HG02588 (cell line): Measurements from ENCODE around the gene PROS1.
"Not testable (repeated sequence)": the region's sequence is repeated elsewhere in the genome, so short reads cannot be mapped to it uniquely, and the experiment has no call there.

Source experiments
- ATAC-seq: cut with Tn5 transposase; IDR thresholded peaks from one replicate; pipeline ENCODE4 v1.9.1; 2021; ENCODE audit warnings: mild to moderate bottlenecking, moderate library complexity; ENCODE audit not compliant: unreplicated experiment

PROS1 gene

DNA sequence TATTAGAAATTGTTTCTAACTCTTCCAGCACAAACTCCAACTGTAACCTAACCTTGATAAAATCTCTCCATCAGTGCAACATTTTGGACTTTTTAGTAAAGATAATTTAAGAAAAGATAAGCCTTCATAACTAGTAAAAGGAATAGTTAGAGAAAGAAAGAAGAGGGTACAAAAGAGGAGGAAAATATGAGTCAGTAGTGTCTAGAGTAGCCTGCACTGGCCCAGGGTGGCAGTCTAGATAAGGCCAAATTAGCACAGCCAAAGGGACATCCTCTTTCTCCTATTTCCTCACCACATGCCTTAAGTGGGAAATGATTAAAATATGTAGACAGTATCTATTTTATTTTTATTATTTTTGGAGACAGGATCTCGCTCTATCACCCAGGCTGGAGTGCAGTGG, 3.7 kb downstream of the PROS1 start:
- ATAC-seq: no peak

DNA sequence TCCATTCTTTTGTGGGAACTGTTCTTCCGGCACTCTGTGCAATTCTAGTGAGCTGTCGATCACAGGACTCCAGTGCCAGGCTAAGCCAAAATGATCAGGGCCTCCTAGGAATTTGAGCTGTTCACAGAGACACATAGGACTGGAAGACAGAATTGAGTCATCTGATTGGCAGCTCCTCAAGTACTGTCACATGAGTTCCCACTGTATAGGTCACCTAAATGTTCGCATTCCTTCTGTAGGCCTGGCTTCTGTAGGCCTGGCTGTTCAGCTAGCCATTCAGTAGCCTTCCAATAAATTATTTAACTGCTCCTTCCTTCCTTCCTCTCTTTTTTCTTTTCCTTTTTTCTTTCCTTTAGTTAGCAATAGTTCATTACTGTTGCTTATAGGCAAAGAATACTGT, 4.3 kb downstream of the PROS1 start:
- no peak for ATAC-seq

DNA sequence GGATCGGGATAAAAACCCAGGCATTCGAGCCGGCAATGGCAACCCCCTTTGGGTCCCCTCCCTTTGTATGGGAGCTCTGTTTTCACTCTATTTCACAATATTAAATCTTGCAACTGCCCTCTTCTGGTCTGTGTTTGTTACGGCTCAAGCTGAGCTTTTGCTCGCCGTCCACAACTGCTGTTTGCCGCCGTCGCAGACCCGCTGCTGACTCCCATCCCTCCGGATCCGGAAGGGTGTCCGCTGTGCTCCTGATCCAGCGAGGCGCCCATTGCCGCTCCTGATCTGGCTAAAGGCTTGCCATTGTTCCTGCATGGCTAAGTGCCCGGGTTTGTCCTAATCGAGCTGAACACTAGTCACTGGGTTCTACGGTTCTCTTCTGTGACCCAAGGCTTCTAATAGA, 8.6 kb downstream of the PROS1 start:
- not testable (repeated sequence) for ATAC-seq

DNA sequence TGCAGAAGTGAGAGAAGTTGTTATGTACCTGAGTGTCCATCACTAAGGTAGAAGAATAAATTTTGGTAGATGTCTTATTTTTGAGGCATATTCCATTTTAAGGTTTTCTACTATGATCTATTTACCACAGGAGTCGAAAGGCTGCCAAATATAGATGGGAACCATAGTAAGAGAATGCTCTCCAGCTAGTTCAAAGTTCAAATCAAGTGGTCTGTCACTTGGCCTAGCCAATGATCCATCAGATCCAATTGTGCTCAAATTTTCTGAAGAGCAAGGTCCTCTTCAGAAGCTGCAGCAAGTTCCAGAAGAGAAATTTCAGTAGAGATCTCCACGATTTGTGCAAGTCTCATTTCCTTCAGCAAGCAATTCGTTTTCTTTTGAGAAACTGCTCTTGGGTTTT, 10.9 kb downstream of the PROS1 start:
- no peak for ATAC-seq

DNA sequence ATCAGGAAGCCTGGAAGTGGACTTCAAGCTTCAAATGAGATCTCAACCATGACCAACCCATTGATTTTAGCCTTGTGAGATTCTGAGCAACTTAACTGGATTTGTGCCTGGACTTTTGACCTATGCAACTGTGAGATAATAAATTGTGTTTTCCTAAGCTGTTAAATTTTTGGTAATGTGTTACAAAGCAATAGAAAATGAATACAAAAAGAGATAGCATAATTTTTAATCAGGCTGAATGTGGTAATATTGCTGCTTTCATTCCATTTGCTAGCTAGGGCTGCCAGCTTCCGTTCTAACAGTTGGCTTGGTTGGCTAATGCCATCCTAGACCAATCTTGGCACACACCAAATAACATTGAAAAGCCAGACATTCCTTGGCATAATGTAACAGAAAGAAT, 12.2 kb downstream of the PROS1 start:
- no peak for ATAC-seq

DNA sequence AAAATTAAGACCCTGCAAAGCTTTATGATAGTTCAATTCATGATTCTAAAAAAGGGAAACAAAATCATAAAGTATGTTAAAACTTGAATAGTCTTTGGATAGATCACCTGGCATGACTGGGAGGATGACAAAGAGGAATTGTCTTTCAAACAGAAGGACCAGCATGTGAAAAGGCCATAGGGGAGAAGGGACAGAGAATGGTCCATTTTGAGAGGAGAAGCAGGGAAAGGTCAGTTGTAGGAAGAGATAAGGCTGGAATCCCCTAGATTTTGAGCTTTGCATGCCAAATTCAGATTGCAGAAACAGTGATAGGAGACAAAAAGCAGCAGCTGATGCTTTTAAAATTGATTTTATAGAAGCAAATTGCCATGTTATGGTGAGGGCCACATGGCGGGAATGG, 12.7 kb downstream of the PROS1 start:
- ATAC-seq: no peak

DNA sequence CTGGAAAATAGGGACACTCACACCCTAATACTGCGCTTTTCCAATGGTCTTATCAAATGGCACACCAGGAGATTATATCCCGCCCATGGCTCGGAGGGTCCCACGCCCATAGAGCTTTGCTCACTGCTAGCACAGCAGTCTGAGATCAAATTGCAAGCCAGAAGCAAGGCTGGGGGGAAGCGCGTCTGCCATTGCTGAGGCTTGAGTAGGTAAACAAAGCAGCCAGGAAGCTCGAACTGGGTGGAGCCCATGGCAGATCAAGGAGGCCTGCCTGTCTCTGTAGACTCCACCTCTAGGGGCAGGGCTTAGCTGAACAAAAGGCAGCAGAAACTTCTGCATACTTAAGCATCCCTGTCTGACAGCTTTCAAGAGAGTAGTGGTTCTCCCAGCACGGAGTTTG, 23.7 kb downstream of the PROS1 start:
- ATAC-seq: not testable (repeated sequence)

DNA sequence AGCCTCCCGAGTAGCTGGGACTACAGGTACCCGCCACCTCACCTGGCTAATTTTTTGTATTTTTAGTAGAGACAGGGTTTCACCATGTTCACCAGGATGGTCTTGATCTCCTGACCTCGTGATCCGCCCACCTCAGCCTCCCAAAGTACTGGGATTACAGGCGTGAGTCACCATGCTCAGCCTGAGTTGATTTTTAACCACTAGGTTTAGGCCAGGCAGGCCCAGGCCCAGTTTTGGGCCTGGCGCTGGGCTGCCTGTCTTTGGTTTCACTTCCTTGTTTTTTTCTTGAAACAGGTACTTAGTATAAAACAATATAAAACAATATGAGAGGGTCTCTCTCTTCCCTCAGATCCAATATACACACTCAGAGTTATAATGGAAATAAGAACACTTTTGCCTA, 36.2 kb downstream of the PROS1 start:
- ATAC-seq: not testable (repeated sequence)

DNA sequence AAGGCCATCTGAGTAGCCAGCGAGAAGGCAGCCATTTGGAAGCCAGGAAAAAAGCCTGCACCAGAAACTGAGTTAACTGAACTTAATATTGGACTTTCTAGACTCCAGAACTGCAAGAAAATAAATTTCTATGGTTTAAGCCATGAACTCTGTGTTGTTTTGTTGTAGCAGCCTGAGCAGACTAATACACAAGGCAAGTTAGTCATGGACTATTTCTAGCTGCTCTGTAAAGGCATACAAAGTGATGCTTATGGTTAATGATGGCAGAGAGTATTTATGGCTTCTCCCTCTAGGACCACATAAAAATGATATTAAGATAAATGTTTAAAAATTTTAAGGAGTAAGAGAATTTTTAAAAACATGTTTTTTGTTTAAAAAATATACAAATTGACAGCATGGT, 37.1 kb downstream of the PROS1 start:
- ATAC-seq: no peak

DNA sequence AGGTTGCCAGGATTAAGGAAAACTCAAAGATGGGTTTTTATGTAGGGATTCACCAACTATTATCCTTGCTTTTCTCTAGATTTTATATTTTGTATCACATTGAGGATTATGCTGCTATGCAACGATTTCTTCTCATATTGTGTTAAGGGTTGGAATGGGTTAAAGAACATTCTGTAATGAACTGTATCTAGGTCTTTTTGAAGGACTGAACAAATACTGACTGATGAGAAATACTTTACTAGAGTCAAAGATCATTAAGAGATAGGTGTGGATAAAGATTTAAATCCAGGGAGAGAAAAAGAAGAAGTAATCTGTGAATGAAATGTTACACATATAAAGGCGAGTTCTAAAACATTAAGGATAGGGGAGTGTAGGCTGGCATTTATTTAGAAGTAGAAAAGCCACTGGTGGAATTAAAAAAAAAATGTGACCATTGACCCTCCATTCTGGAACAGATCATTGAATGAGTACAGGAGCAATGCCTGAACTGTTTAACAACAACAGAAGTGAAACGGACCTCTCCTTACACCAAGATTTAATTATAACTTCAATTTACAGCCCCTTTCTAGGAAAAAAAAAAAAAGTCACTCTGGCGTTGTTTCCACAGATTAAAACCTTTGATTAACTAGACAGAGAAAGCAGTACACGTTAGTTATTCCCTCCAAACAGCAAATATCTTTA, 39.2 kb downstream of the PROS1 start:
- no peak for ATAC-seq

DNA sequence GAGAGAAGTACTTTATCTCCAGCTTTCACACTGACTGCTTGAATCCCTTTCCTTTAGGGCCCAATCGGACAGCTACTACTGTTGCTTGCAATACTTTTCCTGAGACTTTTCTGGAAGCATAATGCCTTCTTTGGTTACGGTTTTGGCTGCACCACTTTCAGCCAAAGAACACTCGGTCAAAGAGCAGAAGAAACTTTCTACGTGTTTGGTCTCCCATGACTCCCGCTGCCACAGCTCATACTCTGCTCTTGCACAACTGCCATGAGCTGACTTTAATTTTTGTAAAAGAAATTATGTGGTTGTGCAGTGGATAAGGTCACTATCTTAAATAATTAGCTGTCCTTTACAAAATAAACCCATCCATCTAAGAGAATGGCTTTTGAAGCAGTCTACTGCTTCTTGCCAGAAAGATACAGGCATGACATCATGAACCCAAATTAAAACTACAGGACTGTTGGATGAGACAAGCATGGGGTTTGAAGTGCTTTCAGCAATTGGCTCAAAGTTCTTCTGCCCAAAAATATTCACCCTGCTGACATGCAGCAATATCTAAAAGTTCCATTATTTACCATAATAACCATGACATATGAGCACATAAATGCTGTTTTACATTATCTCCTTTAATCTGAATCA, 42.0 kb downstream of the PROS1 start:
- ATAC-seq: no peak

DNA sequence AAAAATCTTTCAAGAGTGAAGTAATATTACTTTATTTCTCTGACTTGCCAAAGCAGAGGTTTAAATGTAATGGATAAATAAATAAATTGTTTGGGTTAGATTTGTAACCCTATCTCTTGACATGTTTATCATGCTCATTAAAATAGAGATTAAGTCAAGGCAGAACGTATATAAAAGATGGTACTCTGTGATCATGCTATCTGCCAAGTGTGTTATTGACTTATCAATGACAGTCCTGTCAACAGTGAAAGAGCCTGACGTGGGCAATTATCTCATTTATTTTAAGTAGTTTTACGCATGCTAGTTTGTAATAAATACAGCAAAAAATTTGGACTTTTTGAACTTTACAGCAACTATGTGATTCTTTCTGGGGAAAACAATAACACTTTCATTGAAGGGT, 43.7 kb downstream of the PROS1 start:
- ATAC-seq: no peak

DNA sequence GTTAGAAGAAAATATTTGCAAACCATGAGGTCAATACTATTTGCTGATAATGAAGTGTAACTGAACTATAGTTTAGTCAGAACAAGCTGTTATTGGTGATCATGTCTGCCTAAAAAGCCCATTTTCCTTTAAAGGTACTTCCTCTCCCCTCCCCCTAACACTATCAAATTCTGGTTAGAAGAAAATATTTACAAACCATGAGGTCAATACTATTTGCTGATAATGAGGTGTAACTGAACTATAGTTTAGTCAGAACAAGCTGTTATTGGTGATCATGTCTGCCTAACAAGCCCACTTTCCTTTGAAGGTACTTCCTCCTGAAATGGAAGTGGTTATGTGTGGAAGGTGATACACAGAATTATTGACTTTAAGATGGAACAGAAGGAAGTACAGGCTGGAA, 46.9 kb downstream of the PROS1 start:
- ATAC-seq: no peak

DNA sequence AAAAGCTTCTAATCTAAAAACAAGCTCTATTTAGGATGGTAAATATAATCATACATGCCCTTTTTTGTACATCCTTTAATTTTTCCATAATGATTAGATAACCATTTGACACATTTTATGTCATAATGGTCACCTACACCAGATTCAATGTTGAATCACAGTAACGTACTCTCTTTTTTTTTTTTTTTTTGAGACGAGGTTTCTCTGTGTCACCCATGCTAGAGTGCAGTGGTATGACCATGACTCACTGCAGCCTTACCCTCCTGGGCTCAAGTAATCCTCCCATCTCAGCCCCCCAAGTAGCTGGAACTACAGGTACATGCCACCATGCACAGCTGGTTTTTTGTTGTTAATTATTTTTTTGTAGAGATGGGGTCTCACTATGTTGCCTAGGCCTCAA, 49.2 kb downstream of the PROS1 start:
- no peak for ATAC-seq

DNA sequence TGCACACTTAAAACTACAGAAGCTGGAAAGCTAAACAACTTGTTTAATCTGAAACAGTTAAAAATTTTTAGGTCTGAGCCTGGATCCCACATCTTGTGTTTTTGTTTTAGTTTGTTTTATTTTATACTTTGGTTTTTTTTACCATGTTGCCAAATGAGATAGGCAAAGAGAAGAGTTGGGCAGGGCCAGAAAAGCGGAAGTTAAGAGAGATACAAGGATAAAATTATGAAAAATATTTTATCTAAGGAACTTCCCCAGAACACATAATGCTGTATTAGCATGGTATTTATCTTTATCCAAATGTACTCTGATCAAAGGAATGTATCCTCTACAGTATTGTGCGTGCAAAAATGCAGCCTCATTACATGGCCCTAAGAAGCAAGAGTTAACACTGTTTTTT, 50.7 kb downstream of the PROS1 start:
- no peak for ATAC-seq

DNA sequence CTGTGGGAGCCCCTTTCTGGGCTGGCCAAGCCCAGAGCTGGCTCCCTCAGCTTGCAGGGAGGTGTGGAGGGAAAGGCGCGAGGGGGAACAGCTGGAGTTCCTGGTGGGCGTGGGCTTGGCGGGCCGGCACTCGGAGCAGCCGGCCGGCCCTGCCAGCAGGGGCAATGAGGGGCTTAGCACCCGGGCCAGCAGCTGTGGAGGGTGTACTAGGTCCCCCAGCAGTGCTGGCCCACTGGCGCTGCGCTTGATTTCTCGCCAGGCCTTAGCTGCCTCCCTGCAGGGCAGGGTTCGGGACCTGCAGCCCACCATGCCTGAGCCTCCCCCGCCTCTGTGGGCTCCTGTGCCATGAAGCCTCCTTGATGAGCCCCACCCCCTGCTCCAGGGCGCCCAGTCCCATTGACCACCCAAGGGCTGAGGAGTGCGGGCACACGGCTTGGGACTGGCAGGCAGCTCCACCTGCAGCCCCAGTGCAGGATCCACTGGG, 56.1 kb downstream of the PROS1 start:
- not testable (repeated sequence) for ATAC-seq

DNA sequence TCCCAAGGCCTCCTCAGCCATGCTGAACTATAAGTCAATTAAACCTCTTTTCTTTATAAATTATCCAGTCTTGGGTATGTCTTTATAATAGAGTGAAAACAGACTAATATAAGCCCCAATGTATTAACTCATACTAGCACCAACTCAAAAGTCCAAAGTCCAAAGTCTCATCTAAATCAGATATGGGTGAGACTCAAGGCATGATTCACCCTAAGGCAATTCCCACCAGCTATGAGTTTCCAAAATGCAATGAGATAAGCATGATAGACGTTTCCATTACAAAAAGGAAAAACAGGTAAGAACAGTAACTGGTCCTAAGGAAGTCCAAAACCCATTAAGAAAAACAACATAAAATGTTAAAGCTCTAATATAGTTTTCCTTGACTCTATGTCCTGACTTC, 60.1 kb downstream of the PROS1 start:
- ATAC-seq: not testable (repeated sequence)

DNA sequence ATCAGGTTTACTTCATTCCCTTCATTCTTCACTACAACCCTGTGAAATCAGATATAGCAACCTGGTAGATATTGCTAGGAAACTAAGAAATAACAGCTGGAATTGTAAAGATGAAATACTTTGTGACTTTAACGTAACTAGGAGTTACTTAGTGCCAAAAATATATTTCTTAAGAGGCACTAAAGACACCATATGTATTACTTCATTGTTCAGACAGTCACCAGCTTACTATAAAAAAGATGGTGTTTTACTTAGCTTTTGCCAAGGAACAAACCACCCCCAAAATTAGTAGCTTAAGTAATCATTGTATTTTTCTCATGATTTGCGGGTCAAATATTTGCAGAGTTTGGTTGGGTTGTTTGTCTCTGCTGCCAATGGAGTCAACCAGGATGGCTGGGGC, 62.5 kb downstream of the PROS1 start:
- ATAC-seq: no peak

DNA sequence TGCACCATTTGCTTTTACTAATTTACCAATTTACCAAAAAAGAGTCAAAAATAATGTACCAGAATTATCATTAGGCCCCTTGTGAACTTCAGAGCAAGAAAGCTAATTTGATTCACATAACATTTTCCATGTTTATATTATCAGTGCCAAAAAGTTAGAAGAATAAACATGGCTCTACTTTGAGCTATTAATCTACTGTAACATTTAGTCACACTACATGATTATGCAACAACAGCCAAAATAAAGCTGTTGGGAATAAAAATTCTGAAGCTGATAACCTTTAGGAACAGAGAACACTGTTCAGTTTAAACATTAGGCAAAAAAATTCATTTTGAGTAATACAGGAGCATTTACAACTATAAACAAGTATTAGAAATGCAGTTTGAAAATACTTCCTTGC, 63.6 kb downstream of the PROS1 start:
- no peak for ATAC-seq

DNA sequence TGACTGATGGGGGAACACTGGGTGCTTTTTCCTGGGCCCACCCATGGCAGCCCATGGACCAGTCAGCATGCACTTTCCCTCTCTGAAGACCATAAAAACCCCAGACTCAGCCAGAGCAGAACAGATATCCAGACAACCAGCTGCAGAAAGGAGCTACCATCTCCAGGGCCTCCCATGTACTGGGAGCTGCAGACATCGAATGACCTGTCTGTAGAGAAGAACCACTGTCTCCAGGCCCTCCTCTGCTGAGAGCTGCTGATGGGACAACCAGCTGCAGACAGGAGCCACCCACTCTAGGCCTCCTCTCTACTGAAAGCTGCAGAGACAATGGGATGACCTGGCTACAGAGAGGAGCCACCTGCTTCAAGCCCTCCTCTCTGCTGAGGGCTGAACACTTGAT, 66.6 kb downstream of the PROS1 start:
- no peak for ATAC-seq

DNA sequence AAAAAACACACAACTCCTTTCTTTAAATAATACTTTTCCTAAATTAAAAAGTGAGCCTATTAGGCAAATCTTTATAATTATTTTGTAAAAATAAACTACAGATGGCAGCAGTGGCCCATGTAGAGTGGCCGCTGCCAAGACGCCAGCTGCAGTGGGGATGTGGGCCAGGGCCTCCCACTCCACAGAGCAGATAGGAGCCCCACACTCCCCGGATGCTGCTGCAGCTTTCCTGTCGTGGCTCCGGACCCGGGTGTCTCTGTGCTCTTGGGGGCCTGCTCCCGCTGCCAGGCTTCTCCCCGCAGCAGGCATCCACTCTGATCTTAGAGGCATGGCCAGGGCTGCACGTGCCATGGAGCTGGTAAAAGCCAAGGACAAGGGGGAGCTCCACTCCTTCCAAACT, 67.5 kb downstream of the PROS1 start:
- ATAC-seq: no peak

DNA sequence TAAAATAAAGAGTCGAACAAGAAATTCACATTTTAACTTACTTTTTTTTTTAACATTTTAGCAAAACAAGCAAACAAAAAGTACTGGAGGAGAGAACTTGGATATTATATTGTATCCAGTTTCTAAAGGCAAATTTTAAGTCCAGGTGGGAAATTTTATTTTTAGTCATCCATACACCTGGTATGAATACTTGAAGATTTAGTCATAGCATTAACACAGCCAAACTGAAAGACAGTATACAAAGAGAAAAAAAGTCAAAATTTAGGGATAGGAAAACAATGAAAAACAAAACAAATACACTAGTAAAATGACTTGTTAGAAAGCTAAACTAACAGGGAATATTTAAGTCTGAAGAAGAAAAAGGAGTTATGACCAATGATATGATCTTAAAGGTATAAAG, 69.1 kb downstream of the PROS1 start:
- no peak for ATAC-seq
